Mammary epithelial cell (primary cell): ENCODE measurements around the gene PNPLA6.

ENCODE experiments used
- EZH2 ChIP-seq: IDR thresholded peaks from 2 replicates; pipeline ENCODE4 v1.6.1; 2012; ENCODE audit warnings: low read length, inconsistent platforms, borderline replicate concordance
- TF ChIP-seq, protein P1 (sequence below), 2 donors: IDR thresholded peaks in 1 of 2; conservative IDR thresholded peaks in 1 of 2; 2 replicates each; pipeline ENCODE4 v1.5.1; 2011 to 2012; ENCODE audit warnings: inconsistent platforms in 2 of 2, low read length in 2 of 2, mild to moderate bottlenecking in 2 of 2, control low read depth in 1 of 2, low read depth in 1 of 2; ENCODE audit not compliant: insufficient read depth in 1 of 2; ENCODE audit errors: extremely low read depth in 1 of 2

DNA sequence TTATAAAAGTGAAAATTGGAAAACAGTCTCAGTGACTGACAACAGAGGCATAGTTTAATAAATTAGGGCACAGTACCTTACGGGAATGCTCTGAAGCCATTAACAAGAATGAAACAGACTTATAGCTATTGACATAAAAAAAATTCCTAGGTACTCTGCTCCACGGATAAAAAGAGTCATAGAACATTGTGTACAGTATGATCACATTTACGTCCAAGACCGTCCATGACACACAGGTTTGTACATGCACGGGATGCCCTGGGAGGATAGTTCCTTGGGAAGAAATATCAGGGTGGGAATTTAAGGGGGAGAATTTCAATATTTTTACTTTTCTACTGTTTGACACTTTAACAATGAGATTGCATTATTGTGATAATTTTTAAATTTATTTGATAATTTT lies 35.2 kb downstream of the PNPLA6 start:
- TF ChIP-seq, protein P1, sequence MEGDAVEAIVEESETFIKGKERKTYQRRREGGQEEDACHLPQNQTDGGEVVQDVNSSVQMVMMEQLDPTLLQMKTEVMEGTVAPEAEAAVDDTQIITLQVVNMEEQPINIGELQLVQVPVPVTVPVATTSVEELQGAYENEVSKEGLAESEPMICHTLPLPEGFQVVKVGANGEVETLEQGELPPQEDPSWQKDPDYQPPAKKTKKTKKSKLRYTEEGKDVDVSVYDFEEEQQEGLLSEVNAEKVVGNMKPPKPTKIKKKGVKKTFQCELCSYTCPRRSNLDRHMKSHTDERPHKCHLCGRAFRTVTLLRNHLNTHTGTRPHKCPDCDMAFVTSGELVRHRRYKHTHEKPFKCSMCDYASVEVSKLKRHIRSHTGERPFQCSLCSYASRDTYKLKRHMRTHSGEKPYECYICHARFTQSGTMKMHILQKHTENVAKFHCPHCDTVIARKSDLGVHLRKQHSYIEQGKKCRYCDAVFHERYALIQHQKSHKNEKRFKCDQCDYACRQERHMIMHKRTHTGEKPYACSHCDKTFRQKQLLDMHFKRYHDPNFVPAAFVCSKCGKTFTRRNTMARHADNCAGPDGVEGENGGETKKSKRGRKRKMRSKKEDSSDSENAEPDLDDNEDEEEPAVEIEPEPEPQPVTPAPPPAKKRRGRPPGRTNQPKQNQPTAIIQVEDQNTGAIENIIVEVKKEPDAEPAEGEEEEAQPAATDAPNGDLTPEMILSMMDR (conservative IDR thresholded peaks at IDR 0.05 in 1 of 2, IDR thresholded peaks at IDR 0.05 in 1 of 2; ENCODE audit: extremely low read depth in 1 of 2, insufficient read depth in 1 of 2, low read depth in 1 of 2, low read length in 2 of 2) = no peak
- no peak for TF ChIP-seq EZH2
